ENCODE data around the gene RYR3.

The RYR3 gene

DNA sequence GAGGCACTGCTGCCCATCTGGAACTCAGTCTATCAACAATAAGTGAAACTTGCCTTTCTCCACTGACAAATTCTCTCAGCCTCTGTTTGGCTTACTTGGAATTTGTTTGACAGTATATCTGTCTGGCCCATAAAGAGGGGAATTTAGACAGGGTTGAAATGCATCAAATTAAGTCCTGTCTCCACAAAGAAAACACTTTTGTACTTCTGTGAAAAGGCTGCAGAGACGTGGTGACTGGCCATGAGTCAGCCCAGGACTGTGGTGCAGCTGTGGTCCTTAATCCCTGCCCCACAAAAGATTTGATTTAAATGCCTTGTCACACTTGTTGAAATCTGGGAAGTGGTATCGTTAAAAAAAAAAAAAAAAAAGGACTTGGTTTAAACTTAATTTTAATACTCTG lies 47.5 kb downstream of the RYR3 start:
- no peak for TF ChIP-seq TOX (CRISPR knock-in tag; IDR thresholded peaks at IDR 0.05; ENCODE audit: borderline replicate concordance)
- TF ChIP-seq, protein P1, sequence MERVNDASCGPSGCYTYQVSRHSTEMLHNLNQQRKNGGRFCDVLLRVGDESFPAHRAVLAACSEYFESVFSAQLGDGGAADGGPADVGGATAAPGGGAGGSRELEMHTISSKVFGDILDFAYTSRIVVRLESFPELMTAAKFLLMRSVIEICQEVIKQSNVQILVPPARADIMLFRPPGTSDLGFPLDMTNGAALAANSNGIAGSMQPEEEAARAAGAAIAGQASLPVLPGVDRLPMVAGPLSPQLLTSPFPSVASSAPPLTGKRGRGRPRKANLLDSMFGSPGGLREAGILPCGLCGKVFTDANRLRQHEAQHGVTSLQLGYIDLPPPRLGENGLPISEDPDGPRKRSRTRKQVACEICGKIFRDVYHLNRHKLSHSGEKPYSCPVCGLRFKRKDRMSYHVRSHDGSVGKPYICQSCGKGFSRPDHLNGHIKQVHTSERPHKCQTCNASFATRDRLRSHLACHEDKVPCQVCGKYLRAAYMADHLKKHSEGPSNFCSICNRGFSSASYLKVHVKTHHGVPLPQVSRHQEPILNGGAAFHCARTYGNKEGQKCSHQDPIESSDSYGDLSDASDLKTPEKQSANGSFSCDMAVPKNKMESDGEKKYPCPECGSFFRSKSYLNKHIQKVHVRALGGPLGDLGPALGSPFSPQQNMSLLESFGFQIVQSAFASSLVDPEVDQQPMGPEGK (CRISPR knock-in tag; IDR thresholded peaks at IDR 0.05; ENCODE audit: borderline replicate concordance), result no peak
- TF ChIP-seq, protein P2, sequence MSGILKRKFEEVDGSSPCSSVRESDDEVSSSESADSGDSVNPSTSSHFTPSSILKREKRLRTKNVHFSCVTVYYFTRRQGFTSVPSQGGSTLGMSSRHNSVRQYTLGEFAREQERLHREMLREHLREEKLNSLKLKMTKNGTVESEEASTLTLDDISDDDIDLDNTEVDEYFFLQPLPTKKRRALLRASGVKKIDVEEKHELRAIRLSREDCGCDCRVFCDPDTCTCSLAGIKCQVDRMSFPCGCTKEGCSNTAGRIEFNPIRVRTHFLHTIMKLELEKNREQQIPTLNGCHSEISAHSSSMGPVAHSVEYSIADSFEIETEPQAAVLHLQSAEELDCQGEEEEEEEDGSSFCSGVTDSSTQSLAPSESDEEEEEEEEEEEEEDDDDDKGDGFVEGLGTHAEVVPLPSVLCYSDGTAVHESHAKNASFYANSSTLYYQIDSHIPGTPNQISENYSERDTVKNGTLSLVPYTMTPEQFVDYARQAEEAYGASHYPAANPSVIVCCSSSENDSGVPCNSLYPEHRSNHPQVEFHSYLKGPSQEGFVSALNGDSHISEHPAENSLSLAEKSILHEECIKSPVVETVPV (CRISPR knock-in tag; IDR thresholded peaks at IDR 0.05), result no peak
- ATAC-seq, result no peak

DNA sequence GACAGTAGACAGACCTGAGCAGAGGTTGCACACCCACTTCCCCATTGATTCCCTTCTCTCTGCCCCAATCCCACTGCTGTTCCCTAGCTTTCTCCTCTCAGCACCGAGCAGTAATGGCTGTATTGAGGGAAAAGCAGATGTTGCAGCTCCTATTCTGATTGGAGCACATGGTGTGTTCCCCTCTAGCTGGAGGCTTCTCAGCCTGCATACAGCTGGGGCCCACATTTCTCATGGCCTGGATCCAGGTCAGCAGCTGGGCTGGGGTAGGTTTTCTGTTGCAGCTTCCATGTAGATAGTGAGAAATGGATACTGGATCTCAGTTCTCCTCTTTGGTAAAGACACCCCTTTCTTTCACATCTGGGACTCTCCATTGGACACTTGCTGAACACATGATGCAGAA lies 50.1 kb downstream of the RYR3 start:
- ATAC-seq, result no peak
- TF ChIP-seq, protein P3, sequence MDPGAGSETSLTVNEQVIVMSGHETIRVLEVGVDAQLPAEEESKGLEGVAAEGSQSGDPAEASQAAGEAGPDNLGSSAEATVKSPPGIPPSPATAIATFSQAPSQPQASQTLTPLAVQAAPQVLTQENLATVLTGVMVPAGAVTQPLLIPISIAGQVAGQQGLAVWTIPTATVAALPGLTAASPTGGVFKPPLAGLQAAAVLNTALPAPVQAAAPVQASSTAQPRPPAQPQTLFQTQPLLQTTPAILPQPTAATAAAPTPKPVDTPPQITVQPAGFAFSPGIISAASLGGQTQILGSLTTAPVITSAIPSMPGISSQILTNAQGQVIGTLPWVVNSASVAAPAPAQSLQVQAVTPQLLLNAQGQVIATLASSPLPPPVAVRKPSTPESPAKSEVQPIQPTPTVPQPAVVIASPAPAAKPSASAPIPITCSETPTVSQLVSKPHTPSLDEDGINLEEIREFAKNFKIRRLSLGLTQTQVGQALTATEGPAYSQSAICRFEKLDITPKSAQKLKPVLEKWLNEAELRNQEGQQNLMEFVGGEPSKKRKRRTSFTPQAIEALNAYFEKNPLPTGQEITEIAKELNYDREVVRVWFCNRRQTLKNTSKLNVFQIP (CRISPR knock-in tag; IDR thresholded peaks at IDR 0.05; ENCODE audit: borderline replicate concordance, low read depth), result no peak
- TF ChIP-seq, protein P4, sequence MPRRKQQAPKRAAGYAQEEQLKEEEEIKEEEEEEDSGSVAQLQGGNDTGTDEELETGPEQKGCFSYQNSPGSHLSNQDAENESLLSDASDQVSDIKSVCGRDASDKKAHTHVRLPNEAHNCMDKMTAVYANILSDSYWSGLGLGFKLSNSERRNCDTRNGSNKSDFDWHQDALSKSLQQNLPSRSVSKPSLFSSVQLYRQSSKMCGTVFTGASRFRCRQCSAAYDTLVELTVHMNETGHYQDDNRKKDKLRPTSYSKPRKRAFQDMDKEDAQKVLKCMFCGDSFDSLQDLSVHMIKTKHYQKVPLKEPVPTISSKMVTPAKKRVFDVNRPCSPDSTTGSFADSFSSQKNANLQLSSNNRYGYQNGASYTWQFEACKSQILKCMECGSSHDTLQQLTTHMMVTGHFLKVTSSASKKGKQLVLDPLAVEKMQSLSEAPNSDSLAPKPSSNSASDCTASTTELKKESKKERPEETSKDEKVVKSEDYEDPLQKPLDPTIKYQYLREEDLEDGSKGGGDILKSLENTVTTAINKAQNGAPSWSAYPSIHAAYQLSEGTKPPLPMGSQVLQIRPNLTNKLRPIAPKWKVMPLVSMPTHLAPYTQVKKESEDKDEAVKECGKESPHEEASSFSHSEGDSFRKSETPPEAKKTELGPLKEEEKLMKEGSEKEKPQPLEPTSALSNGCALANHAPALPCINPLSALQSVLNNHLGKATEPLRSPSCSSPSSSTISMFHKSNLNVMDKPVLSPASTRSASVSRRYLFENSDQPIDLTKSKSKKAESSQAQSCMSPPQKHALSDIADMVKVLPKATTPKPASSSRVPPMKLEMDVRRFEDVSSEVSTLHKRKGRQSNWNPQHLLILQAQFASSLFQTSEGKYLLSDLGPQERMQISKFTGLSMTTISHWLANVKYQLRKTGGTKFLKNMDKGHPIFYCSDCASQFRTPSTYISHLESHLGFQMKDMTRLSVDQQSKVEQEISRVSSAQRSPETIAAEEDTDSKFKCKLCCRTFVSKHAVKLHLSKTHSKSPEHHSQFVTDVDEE (CRISPR knock-in tag; IDR thresholded peaks at IDR 0.05), result no peak
- TF ChIP-seq OSR1 (CRISPR knock-in tag; IDR thresholded peaks at IDR 0.05) (no peak), ZFP30 (CRISPR knock-in tag; IDR thresholded peaks at IDR 0.05) (no peak), CSDC2 (CRISPR knock-in tag; IDR thresholded peaks at IDR 0.05) (no peak), ZC3H10 (CRISPR knock-in tag; IDR thresholded peaks at IDR 0.05) (no peak)

DNA sequence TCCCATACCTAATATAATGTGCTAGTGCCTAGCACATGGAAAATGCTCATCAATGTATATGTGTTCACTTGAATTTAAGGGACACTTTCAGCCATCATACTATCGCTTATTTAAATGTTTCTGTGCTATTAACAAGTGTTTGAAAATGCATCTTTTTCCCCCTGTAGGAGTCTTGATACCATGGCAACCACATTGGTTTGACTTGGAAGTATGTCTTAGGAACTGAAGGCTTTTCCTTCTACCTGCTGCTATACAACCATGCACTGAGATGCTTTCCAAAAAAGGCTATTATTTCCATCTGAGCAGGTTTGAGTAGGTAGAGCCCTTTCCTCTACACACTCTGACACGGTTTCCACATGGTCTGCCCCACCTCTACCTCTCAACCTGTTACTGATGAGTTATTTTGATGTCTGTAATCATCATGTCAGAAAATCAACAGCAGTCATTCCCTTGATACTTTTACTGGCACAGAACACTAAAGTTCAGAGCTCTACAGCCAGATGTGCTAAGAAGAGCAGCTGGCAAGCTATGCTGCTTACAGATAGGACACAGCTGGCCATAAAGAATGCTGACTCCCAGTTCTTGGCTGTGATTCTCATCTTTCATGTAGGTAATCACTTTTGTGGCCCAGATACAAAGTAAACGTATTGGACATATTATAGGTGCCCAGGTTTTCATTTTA lies 59.3 kb downstream of the RYR3 start:
- ATAC-seq, result no peak
- no peak for TF ChIP-seq ZNF565 (CRISPR knock-in tag; conservative IDR thresholded peaks at IDR 0.05; ENCODE audit: low read depth)
- TF ChIP-seq PPARA (CRISPR knock-in tag; IDR thresholded peaks at IDR 0.05; ENCODE audit: borderline replicate concordance), result no peak
- no peak for TF ChIP-seq ZFP3 (CRISPR knock-in tag; IDR thresholded peaks at IDR 0.05)

DNA sequence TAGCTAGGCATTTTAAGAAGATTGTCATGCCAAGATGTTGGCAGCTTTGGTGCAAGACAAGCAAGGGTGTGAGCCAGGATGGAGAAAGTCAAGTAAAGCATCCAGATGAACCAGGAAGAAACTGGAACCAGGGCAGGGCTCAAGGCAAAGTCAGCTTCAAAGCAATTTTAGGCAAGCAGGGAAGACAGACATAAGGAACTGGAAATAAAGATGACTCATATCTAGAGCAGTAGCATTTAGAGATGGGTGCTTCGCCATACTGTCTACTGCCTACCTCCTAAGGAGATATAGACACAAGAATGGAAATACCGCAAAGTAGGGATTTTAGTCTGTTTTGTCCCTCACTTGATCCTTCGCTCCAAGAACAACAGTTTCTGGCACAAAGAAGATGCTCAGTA lies 59.9 kb downstream of the RYR3 start:
- no peak for ATAC-seq
- TF ChIP-seq, protein P2 (CRISPR knock-in tag; IDR thresholded peaks at IDR 0.05), result no peak
- TF ChIP-seq, protein P3 (CRISPR knock-in tag; IDR thresholded peaks at IDR 0.05; ENCODE audit: borderline replicate concordance, low read depth), result no peak
- TF ChIP-seq ZNF8 (CRISPR knock-in tag; IDR thresholded peaks at IDR 0.05), result no peak
- TF ChIP-seq CSDC2 (CRISPR knock-in tag; IDR thresholded peaks at IDR 0.05), result no peak
- TF ChIP-seq, protein P4 (CRISPR knock-in tag; IDR thresholded peaks at IDR 0.05), result no peak
- TF ChIP-seq ZNF70 (CRISPR knock-in tag; IDR thresholded peaks at IDR 0.05), result no peak
- no peak for TF ChIP-seq ARNTL (CRISPR knock-in tag; IDR thresholded peaks at IDR 0.05; ENCODE audit: borderline replicate concordance, low read depth)
- no peak for TF ChIP-seq ZNF565 (CRISPR knock-in tag; conservative IDR thresholded peaks at IDR 0.05; ENCODE audit: low read depth)
- TF ChIP-seq, protein P5, sequence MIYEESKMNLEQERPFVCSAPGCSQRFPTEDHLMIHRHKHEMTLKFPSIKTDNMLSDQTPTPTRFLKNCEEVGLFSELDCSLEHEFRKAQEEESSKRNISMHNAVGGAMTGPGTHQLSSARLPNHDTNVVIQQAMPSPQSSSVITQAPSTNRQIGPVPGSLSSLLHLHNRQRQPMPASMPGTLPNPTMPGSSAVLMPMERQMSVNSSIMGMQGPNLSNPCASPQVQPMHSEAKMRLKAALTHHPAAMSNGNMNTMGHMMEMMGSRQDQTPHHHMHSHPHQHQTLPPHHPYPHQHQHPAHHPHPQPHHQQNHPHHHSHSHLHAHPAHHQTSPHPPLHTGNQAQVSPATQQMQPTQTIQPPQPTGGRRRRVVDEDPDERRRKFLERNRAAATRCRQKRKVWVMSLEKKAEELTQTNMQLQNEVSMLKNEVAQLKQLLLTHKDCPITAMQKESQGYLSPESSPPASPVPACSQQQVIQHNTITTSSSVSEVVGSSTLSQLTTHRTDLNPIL (CRISPR knock-in tag; IDR thresholded peaks at IDR 0.05; ENCODE audit: low read depth), result no peak
- no peak for TF ChIP-seq BACH2 (CRISPR knock-in tag; IDR thresholded peaks at IDR 0.05; ENCODE audit: borderline replicate concordance)
- no peak for TF ChIP-seq TOX (CRISPR knock-in tag; IDR thresholded peaks at IDR 0.05; ENCODE audit: borderline replicate concordance)
